HFF-Myc (cell line): ENCODE data around the gene RBM34.
"Not testable (repeated sequence)": the region's sequence is repeated elsewhere in the genome, so short reads cannot be mapped to it uniquely, and the experiment has no call there.

ENCODE experiments used
- DNase-seq: peaks from one replicate; pipeline ENCODE4 v3.0.0-alpha.2; 2011; ENCODE audit warnings: low read depth; ENCODE audit errors: extremely low read depth
- H3K4me3 ChIP-seq: replicated peaks from 2 replicates; pipeline ENCODE4 v1.5.1; 2011; ENCODE audit warnings: low read depth, mild to moderate bottlenecking, control low read depth, low read length
- TF ChIP-seq, protein P1 (sequence below): IDR thresholded peaks from 2 replicates; pipeline ENCODE4 v1.5.1; 2012; ENCODE audit warnings: mild to moderate bottlenecking, low read depth, low read length, control low read depth; ENCODE audit errors: missing control alignments

Gene RBM34

DNA sequence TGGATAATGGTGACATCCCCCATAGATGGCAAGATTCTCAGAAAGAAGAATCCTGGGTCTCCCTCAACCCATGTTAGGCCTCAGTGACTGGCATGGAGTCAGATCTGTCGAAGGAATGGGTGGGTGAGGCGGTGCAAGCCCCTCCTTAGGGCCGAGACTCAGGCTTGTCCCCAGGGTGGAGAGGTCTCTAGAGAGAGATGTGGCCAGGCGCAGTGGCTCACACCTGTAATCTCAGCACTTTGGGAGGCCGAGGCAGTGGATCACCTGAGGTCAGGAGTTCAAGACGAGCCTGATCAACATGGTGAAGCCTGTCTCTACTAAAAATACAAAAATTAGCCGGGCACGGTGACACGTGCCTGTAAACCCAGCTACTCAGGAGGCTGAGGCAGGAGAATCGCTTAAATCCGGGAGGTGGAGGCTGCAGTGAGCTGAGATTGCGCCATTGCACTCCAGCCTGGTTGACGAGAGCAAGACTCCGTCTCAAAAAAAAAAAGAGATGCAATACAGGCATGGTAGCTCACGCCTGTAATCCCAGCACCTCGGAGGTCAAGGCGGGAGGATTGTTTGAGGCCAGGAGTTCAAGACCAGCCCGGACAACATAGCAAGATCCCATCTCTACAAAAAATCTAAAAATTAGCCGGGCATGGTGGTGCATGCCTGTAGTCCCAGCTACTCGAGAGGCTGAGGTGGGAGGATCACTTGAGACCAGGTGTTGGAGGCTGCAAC lies 69.6 kb downstream of the RBM34 start:
- DNase-seq, result not testable (repeated sequence)

DNA sequence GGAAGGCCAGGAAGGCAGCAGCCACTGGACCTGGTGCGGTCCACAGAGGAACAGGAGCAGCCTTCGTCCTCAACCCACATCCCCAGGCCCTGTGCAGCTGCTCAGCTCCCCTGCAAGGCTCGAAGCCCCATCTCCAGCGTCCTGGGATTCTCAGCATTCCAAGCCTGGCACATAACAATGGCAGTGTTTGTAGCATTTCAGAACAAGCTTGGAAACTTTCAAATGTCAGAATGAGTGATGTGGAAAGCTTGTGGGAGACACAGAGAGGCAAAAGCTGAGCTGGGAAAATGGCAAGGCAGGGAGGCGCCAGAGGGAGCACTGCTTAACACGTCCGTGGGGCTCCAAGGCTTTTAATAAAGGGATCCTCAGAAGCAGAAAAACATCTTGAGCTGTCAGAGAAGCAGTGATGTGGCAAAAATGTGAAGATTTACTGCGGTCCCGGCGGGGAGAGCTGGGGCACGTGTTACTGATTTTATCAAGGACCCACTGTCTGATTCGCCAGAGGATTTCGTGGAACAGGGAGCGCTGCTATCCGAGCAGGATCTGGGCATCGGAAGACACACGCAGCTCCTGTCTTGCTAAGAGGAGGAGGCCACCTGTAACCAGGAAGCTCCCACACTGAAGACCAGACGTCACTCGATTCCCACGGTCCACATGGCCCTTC lies 70.5 kb downstream of the RBM34 start:
- no peak overlapping the region for H3K4me3 ChIP-seq
- no peak for DNase-seq
- TF ChIP-seq, protein P1, sequence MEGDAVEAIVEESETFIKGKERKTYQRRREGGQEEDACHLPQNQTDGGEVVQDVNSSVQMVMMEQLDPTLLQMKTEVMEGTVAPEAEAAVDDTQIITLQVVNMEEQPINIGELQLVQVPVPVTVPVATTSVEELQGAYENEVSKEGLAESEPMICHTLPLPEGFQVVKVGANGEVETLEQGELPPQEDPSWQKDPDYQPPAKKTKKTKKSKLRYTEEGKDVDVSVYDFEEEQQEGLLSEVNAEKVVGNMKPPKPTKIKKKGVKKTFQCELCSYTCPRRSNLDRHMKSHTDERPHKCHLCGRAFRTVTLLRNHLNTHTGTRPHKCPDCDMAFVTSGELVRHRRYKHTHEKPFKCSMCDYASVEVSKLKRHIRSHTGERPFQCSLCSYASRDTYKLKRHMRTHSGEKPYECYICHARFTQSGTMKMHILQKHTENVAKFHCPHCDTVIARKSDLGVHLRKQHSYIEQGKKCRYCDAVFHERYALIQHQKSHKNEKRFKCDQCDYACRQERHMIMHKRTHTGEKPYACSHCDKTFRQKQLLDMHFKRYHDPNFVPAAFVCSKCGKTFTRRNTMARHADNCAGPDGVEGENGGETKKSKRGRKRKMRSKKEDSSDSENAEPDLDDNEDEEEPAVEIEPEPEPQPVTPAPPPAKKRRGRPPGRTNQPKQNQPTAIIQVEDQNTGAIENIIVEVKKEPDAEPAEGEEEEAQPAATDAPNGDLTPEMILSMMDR, result no peak

More for the DNA sequence above, 69.6 kb downstream of the RBM34 start:
- H3K4me3 ChIP-seq, result not testable (repeated sequence)

DNA sequence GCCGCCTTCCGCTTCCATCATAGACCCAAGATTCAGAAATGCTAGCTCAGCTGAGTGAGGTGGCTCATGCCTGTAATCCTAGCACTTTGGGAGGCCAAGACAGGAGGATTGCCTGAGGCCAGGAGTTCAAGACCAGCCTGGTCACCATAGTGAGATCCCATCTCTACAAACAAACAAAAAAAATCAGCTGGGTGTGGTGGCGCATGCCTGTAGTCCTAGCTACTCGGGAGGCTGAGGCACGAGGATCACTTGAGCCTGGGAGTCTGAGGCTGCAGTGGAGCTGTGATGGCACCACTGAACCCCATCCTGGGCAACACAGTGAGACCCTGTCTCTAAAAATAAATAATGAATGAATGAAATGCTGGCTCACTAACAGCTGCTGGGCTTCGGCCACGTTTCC lies 72.1 kb downstream of the RBM34 start:
- TF ChIP-seq, protein P1, result no peak
- DNase-seq, result no peak
- H3K4me3 ChIP-seq, result no peak overlapping the region

DNA sequence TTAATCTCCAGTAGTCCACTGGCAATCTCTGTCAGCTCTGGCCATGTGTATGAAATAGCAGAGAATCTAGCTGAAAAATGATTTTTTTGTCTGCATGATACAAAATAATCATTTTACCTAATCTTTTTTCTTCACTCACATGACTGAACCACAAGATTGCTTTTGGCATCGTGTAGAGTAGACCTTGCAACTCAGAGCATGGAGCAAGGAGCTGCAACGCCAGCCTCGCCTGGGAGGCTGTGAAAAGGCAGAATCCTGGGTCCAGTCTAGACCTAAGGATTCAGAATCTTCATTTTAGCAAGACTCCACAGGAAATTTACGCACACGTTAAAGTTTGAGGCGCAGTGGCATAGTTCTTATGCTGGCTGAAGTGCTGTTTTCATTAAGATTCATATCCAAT lies 72.6 kb downstream of the RBM34 start:
- TF ChIP-seq, protein P1, result no peak
- no peak for DNase-seq
- no peak overlapping the region for H3K4me3 ChIP-seq

DNA sequence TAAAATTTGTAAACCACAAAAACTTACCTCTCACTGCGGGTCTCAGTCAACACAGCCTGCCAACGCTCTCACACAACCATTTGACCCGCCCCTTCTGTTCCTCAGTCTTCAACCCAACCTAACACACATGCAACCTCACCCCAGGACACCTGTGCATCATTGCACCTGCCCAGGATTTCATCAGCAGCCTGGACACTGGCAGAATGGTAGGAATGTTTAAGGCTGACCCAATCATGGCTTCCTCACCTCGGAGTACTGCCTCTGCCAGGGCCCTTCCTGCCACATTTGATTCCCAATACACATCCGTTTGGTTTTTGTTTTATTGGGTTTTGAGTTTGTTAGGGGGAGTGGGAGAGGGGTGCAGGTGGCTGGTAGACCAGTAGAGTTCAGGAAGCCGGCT lies 73.1 kb downstream of the RBM34 start:
- H3K4me3 ChIP-seq, result no peak overlapping the region
- TF ChIP-seq, protein P1, result no peak

DNA sequence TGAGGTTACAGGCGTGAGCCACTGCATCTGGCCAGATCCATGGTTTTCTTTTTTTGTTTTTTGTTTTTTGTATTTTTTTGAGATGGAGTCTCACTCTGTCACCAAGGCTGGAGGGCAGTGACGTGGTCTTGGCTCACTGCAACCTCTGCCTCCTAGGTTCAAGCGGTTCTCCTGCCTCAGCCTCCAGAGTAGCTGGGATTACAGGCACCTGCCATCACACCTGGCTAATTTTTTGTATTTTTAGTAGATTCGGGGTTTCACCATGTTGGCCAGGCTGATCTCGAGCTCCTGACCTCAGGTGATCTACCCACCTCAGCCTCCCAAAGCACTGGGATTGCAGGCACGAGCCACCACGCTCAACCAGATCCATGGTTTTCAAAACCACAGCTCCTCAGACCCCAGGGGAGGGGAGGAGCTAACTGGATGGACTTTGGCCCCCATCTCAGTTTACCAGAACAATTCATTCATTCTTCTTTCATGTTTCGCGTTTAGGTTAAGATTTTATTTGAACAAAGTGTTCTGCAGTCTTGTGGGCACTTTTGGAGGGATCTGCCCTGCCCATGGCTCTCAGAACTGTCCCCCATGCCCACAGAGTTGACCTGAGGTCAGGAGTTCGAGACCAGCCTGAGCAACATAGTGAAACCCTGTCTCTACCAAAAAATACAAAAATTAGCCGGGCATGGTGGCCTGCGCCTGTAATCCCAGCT lies 75.5 kb downstream of the RBM34 start:
- not testable (repeated sequence) for H3K4me3 ChIP-seq, DNase-seq

More for the DNA sequence above, 73.1 kb downstream of the RBM34 start:
- DNase-seq, result no peak
